HG02970 (cell line): ENCODE measurements around the gene PARD6G.
A peak's percentile ranks its signal among the peaks of the same experiment; 100 is the strongest.
"Not testable (repeated sequence)": the region's sequence is repeated elsewhere in the genome, so short reads cannot be mapped to it uniquely, and the experiment has no call there.

Source experiments
- ATAC-seq: cut with Tn5 transposase; IDR thresholded peaks from one replicate; pipeline ENCODE4 v1.9.1; 2021; ENCODE audit warnings: mild to moderate bottlenecking, moderate library complexity, moderate number of reproducible peaks; ENCODE audit not compliant: unreplicated experiment, low FRiP score

Gene PARD6G

DNA sequence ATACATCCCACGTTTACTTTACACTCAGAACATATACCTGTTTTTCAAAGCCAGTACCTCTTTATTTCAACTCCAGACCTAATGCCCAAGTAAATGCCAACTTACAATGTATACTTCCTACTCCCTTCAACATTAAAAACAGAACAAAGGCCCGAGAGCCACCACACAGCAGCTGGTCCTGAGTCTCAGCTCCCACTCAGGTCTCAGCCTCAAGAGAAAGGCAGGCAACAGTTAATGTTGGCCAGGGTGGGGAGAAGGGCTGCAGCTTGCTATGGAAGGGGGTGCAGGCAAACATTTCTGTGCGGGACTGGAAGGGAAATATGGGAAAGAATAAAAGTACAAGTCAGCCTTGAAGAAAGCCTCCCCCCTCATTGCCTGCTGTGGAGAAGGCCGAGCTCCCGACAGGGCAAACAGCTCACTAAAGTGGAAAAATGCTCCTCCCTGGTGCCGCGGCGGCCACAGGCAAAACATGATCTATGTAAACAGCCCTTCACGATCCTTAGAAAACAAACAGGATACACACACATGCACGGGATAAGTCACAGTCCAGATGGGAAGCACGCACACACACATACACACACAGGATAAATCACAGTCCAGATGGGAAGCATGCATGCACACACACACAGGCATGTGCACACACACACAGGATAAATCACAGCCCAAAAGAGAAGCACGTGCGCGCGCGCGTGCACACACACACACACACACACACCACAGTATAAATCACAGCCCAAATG is 70.8 kb downstream of the PARD6G start:
- no peak for ATAC-seq

DNA sequence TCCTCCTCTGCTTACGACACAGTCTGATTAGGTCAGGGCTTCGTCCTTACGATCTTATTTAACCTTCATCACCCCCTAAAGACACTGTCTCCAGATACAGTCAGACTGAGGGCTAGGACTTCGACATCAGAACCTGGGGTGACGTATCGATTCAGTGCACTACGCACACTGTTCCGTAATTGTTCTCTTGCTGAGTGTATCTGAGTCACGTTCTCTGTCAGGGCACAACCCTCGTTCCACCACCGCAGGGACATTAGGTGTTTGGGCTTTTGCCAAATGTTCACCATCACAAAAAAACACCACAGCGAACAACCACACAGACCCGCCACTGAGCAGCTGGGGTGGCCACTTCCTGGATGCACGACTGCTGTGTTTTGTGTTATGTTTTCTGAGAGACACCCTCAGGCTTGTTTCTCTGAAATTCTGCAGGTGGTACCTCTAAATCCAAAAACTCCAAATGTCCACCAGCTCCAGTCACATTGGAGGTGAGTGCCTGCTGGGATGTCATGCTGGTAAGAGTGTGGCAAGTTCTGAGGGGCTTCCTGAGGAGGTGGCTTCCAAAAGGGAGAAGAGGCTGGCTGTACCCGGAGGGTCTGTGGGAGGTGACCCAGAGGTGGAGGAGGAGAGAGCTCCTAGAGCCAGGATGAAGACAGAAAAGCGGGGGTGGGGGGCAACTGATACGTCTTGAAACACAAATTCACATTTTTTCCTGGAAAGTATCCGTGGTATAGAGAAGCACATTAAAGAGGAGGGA is 71.7 kb downstream of the PARD6G start:
- no peak for ATAC-seq

GRCh38 chr18:80173060-80173459 is 74.3 kb downstream of the PARD6G start:
- no peak for ATAC-seq

DNA sequence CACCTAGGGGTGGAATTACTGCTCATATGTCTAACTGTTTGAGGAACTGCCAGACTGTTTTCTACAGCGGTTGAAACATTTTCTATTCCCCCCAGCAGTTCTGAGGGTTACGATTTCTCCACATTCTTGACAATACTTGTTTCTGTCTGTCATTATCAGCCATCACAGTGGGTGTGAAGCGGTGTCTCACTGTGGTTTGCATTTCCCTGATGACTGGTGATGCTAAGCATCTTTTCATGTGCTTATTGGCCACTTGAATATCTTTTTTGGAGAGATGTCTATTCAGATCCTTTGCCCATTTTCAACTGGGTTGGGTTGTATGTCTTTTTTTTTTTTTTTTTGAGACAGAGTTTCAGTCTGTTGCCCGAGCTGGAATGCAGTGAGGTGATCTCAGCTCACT is 75.3 kb downstream of the PARD6G start:
- ATAC-seq: no peak

DNA sequence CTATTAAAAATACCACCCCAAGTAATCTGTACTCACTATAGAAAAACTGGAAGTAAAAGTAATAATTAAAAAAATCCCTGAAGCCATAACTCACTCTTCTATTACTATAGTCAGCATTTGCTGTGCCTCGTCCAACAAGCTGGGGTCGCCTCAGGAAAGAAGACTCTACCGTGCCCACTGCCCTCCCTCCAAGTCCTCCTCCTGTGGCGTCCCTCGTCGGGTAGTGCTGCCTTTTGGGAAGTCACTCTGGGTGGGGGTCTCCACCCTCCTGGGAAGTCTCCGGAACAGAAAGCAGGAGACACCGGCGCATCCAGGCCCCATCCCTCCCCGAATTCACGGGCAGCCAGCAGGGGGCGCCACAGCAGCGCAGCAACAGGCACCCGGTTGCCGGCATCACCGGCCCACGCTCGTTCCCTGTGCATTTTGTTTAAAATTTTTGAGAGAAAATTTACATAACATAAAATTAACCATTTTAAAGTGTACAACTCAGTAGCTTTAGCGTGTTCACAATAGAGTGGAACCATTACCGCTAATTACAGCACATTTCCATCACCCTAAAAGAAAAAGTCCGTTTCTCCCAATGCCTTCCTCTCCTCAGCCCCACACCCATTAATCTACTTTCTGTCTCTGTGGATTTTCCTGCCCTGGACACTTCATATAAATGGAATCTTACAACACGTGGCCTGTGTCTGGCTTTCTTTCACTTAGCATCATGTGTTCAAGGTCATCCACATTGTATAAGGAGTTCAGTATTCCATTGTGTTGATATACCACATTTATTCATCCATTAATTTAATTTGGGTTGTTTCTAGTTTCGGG is 76.1 kb downstream of the PARD6G start:
- no peak for ATAC-seq

- no peak for ATAC-seq
Measured at GRCh38 chr18:80170395-80171053, 76.8 kb downstream of the PARD6G start.

GRCh38 chr18:80169607-80170006 is 77.7 kb downstream of the PARD6G start:
- ATAC-seq: no peak

- ATAC-seq: no peak
Measured at GRCh38 chr18:80168982-80169381, 78.3 kb downstream of the PARD6G start.

GRCh38 chr18:80168346-80168745 is 79.0 kb downstream of the PARD6G start:
- no peak for ATAC-seq

DNA sequence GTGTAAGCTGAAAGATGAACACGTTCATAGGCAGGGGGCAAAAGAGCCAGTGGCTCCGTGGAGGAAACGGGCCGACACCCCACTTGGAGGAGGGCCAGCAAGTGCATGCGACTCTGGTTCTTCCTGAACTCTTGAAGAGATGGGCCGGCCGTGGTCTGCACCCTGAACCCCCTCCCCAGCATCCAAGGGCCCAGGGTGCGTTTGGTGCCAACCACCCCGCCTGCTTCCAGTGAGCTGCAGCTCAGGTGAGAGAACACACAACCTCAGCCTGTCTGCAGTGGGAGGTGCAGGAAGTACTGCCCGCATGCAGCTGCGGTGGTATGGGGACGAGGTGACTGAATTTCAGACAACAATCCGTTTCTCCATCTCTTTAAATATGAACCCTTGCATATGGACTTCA is 79.4 kb downstream of the PARD6G start:
- no peak for ATAC-seq

DNA sequence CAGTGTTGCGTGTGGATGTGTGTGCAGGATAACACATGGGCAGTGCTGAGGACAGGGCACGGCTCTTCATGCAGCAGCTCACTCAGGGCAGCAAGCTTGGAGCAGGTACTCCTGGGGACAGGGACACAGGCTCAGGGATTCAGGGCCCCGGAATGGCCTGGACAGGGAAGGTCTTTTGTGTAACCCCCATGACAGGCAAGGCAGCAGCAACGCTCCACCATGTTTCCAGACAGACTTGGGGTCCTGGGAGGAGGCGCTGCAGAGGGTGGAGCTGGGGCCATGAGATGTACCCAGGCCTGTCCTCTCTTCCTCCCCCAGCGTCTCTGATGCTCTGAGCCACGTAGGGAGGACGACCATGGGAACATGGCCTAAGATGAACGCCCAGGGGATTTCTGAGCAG is 80.0 kb downstream of the PARD6G start:
- ATAC-seq: no peak

GRCh38 chr18:80166725-80167124 is 80.6 kb downstream of the PARD6G start:
- no peak for ATAC-seq

GRCh38 chr18:80166240-80166639 is 81.1 kb downstream of the PARD6G start:
- ATAC-seq: no peak

DNA sequence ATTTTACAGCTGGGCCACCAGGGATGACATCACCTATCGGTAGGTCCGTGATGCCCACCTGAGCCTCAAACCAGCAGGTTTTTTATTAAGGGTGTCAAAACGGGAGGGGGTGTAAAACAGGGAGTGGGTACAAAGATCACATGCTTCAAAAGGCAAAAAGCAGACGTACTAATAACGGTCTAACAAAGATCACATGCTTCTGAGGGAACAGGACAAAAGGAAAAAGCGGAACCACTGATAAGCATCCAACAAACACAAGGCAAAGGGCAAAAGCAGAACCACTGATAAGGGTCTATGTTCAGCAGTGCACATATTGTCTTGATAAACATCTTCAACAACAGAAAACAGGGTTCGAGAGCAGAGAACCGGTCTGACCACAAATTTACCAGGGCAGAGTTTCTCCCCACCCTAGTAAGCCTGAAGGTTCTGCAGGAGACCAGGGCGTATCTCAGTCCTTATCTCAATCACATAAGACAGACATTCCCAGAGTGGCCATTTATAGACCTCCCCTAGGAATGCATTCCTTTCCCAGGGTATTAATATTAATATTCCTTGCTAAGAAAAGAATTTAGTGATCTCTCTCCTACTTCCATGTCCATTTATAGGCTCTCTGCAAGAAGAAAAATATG is 82.5 kb downstream of the PARD6G start:
- ATAC-seq: not testable (repeated sequence)

GRCh38 chr18:80163183-80163582 is 84.1 kb downstream of the PARD6G start:
- ATAC-seq: no peak

DNA sequence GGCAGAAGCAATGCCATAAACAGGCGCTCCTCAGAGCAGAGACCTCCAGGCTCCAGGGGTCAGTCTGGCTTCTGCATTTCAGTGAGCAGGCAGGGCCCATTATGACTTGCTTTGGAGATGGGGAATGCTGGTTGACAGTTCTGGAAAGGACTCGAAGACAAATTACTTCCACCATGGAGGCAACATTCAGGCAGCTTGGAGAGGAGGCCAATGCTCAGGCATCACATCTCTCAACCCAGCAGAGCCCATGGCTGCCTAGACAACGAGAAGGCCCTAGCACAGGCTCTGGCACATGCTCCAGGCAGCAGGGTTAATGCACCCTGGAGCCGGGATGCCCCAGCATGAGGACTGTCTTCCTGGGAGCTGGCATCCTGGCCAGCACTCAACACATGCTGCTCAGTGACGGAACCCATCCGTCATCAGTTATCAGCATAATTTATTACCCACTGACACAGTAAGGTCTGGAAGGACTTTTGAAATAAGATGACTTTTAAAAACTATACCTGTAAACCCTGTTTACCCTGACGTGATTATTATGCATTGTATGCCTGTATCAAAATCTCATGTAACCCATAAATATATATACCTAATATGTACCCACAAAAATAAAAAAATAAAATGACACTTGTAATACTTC is 85.4 kb downstream of the PARD6G start:
- no peak for ATAC-seq

- ATAC-seq: peak; percentile 57
Measured at GRCh38 chr18:80159713-80160636, 87.3 kb downstream of the PARD6G start.

DNA sequence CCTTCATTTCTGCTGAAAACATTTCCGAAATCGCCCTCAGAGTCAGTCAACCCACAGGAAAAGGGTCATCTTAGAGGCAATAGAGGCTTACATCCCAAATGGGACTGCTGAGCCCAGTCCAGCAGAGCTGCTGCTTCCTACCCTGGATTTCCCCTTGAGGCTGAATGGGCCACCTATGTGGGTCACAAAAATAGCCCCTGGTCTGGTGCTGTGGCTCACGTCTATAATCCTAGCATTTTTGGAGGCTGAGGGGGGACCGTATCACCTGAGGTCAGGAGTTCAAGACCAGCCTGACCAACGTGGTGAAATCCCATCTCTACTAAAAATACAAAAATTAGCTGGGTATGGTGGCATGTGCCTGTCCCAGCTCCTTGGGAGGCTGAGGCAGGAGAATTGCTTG is 88.9 kb downstream of the PARD6G start:
- no peak for ATAC-seq
